K562 (cell line): ENCODE results near the gene NEK2. TPM values are rescaled to one million over a fixed set of nuclear protein-coding genes. Genes with fewer than 3 reads are reported as not detected.

Source experiments
- CBX2 ChIP-seq: fragments of 200-600 bp; sonication (generic); IDR thresholded peaks from one replicate; pipeline ENCODE4 v1.6.1; 2012; ENCODE audit warnings: mild to moderate bottlenecking, low read length, inconsistent platforms; ENCODE audit not compliant: insufficient read depth, poor library complexity, severe bottlenecking
- MED1 ChIP-seq: sonication (generic); formaldehyde crosslinking; IDR thresholded peaks from 2 replicates; pipeline ENCODE4 v1.8.1; 2023; ENCODE audit warnings: missing genetic modification reagents, borderline replicate concordance
- OTX1 ChIP-seq: fragments of 450-650 bp; formaldehyde crosslinking; IDR thresholded peaks from 2 replicates; pipeline ENCODE4 v1.4.0; 2022; ENCODE audit warnings: mild to moderate bottlenecking
- SAP30 ChIP-seq: fragments of 200-600 bp; sonication (generic); IDR thresholded peaks from 2 replicates; pipeline ENCODE4 v1.6.1; 2012; ENCODE audit warnings: borderline replicate concordance, low read depth, mild to moderate bottlenecking, moderate library complexity, low read length, control low read depth, inconsistent platforms; ENCODE audit not compliant: insufficient read depth, poor library complexity, severe bottlenecking
- SRF ChIP-seq, 2 experiments: fragments of 250-450, 450-650 bp in 1 of 2; sonication (Bioruptor Pico) in 1 of 2; sonication (generic) in 1 of 2; formaldehyde crosslinking; IDR thresholded peaks; 2 replicates each; pipeline versions ENCODE4 v1.5.0 to v1.5.1; 2020 to 2022; ENCODE audit warnings: mild to moderate bottlenecking in 1 of 2, missing genetic modification reagents in 1 of 2
- ZNF75A ChIP-seq: fragments of 450-650 bp; formaldehyde crosslinking; IDR thresholded peaks from 2 replicates; pipeline ENCODE4 v1.4.0; 2020; ENCODE audit warnings: mild to moderate bottlenecking
- polyA plus RNA-seq, 8 experiments: library from polyadenylated mRNA; depleted of rRNA in 4 of 8; stranded (reverse) in 5 of 8; unstranded in 3 of 8; fragments of >200 nt; fragmentation: Nextera tagmentation in 2 of 8; fragmentation: Illumina TruSeq in 1 of 8; extraction: Ambion mirVana in 2 of 8; extraction: Trizol in 1 of 8; gene quantifications; 2 replicates each; pipeline versions ENCODE4 v1.2.1 to v1.2.3, GENCODE V29; 2011 to 2014; ENCODE audit warnings: inconsistent platforms in 1 of 8, missing spikeins in 1 of 8
- total RNA-seq, 7 experiments: library from RNA; depleted of rRNA in 6 of 7; stranded (reverse); fragments of >200 nt in 6 of 7; fragmentation: Illumina TruSeq in 2 of 7; extraction: Trizol in 2 of 7; gene quantifications; 2 replicates each; pipeline versions ENCODE4 v1.2.1 to v1.2.3, GENCODE V29; 2011 to 2021; ENCODE audit warnings: low replicate concordance in 1 of 7
- TF ChIP-seq, protein P1 (sequence below): fragments of 450-650 bp; formaldehyde crosslinking; IDR thresholded peaks from 2 replicates; pipeline ENCODE4 v1.4.0; 2020; ENCODE audit warnings: mild to moderate bottlenecking, moderate library complexity
- TF ChIP-seq, protein P2 (sequence below), 2 experiments: fragments of 450-650 bp in 1 of 2; sonication (generic) in 1 of 2; formaldehyde crosslinking in 1 of 2; IDR thresholded peaks; 2 replicates each; pipeline versions ENCODE4 v1.7.1 to v1.9.0; 2016 to 2022; ENCODE audit warnings: inconsistent platforms in 1 of 2, mild to moderate bottlenecking in 1 of 2, missing genetic modification reagents in 1 of 2
- TF ChIP-seq, protein P3 (sequence below): fragments of 200-800 bp; sonication (Bioruptor generic); IDR thresholded peaks from 2 replicates; pipeline ENCODE4 v1.6.1; 2017; ENCODE audit warnings: missing genetic modification characterization, missing compliant biosample characterization
- TF ChIP-seq, protein P4 (sequence below): fragments of 150-350 bp; conservative IDR thresholded peaks from 2 replicates; pipeline ENCODE4 v1.6.1; 2014; ENCODE audit warnings: low read length

NEK2 gene
- total and polyA plus RNA-seq, 9 of the 15 experiments (the other 6 are each of a cell fraction or from before 2014, with no cell fraction given) = 30.0 to 74.7 (median 66.4) TPM

DNA sequence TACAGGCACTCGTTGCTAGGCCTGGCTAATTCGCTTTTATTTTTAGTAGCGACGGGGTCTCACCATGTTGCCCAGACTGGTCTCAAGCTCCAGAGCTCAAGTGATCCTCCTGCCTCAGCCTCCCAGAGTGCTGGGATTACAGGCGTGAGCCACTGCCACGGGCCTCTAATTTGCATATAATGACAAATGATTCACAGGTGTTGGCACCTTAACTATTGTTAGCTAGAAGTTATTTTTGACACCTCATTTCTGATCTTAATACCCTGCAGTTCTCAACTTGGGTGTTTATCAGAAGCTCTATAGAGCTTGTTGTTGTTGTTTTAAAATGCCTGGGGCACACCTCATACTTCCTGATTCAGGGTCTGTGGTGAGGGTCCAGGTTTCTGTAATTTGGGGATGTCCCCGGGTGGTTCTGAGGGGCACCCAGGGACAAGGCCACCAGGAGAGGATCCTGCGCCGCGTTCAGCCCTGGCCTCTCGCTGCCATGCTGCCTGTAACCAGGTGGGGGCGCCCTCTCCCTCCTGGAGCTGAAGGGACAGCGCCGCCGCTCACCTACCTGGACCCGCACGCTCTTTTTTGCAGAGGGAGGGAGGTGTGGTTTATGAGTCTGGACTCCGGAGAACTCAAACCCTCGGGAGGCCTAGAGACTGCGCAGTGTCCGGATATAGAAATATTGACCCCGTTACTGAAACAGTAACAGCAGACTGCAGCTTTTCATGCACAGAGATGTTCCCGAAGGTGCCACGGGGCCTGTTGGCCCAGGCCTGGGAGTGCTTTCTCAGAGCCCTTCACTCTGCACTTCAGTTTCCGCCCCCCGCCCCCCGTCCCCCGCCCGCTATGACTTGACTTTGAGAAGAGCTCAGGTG is 23.0 kb upstream of the NEK2 start (continued):
- TF ChIP-seq, protein P1, sequence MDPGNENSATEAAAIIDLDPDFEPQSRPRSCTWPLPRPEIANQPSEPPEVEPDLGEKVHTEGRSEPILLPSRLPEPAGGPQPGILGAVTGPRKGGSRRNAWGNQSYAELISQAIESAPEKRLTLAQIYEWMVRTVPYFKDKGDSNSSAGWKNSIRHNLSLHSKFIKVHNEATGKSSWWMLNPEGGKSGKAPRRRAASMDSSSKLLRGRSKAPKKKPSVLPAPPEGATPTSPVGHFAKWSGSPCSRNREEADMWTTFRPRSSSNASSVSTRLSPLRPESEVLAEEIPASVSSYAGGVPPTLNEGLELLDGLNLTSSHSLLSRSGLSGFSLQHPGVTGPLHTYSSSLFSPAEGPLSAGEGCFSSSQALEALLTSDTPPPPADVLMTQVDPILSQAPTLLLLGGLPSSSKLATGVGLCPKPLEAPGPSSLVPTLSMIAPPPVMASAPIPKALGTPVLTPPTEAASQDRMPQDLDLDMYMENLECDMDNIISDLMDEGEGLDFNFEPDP (CRISPR knock-in tag) = no peak
- TF ChIP-seq SAP30 = no peak
- no peak for TF ChIP-seq ZNF75A (CRISPR knock-in tag)
- TF ChIP-seq, protein P2, sequence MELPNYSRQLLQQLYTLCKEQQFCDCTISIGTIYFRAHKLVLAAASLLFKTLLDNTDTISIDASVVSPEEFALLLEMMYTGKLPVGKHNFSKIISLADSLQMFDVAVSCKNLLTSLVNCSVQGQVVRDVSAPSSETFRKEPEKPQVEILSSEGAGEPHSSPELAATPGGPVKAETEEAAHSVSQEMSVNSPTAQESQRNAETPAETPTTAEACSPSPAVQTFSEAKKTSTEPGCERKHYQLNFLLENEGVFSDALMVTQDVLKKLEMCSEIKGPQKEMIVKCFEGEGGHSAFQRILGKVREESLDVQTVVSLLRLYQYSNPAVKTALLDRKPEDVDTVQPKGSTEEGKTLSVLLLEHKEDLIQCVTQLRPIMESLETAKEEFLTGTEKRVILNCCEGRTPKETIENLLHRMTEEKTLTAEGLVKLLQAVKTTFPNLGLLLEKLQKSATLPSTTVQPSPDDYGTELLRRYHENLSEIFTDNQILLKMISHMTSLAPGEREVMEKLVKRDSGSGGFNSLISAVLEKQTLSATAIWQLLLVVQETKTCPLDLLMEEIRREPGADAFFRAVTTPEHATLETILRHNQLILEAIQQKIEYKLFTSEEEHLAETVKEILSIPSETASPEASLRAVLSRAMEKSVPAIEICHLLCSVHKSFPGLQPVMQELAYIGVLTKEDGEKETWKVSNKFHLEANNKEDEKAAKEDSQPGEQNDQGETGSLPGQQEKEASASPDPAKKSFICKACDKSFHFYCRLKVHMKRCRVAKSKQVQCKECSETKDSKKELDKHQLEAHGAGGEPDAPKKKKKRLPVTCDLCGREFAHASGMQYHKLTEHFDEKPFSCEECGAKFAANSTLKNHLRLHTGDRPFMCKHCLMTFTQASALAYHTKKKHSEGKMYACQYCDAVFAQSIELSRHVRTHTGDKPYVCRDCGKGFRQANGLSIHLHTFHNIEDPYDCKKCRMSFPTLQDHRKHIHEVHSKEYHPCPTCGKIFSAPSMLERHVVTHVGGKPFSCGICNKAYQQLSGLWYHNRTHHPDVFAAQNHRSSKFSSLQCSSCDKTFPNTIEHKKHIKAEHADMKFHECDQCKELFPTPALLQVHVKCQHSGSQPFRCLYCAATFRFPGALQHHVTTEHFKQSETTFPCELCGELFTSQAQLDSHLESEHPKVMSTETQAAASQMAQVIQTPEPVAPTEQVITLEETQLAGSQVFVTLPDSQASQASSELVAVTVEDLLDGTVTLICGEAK (IDR thresholded peaks at IDR 0.05) = no peak
- TF ChIP-seq, protein P2 (CRISPR knock-in tag; IDR thresholded peaks at IDR 0.05) = no peak
- TF ChIP-seq SRF (CRISPR knock-in tag; IDR thresholded peaks at IDR 0.05) = peak in 1 of 2 experiments; percentile 62; a peak in 1 of 4 replicates
- no peak for TF ChIP-seq CBX2
- TF ChIP-seq OTX1 (CRISPR knock-in tag) = no peak
- TF ChIP-seq, protein P3, sequence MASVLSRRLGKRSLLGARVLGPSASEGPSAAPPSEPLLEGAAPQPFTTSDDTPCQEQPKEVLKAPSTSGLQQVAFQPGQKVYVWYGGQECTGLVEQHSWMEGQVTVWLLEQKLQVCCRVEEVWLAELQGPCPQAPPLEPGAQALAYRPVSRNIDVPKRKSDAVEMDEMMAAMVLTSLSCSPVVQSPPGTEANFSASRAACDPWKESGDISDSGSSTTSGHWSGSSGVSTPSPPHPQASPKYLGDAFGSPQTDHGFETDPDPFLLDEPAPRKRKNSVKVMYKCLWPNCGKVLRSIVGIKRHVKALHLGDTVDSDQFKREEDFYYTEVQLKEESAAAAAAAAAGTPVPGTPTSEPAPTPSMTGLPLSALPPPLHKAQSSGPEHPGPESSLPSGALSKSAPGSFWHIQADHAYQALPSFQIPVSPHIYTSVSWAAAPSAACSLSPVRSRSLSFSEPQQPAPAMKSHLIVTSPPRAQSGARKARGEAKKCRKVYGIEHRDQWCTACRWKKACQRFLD = no peak
- TF ChIP-seq, protein P4, sequence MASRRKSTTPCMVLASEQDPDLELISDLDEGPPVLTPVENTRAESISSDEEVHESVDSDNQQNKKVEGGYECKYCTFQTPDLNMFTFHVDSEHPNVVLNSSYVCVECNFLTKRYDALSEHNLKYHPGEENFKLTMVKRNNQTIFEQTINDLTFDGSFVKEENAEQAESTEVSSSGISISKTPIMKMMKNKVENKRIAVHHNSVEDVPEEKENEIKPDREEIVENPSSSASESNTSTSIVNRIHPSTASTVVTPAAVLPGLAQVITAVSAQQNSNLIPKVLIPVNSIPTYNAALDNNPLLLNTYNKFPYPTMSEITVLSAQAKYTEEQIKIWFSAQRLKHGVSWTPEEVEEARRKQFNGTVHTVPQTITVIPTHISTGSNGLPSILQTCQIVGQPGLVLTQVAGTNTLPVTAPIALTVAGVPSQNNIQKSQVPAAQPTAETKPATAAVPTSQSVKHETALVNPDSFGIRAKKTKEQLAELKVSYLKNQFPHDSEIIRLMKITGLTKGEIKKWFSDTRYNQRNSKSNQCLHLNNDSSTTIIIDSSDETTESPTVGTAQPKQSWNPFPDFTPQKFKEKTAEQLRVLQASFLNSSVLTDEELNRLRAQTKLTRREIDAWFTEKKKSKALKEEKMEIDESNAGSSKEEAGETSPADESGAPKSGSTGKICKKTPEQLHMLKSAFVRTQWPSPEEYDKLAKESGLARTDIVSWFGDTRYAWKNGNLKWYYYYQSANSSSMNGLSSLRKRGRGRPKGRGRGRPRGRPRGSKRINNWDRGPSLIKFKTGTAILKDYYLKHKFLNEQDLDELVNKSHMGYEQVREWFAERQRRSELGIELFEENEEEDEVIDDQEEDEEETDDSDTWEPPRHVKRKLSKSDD = peak; percentile 81
- TF ChIP-seq MED1 = no peak
